ENCODE measurements around the gene MRPL2.

Gene MRPL2

GRCh38 chr6:43092635-43093034 lies 33.4 kb upstream of the MRPL2 start:
- Histone ChIP-seq H3K36me3 (no peaks in the 10 kb centered on the region), H3K27ac (no peak overlapping the region), H3K4me1 (peaks cover 0 to 16% (median 11%) of the 10 kb centered on the region in 4 donors), H3K4me3 (no peak overlapping the region), H3K27me3 (no peaks in the 10 kb centered on the region), H3K9me3 (no peaks in the 10 kb centered on the region)
- no peak for DNase-seq
- intact Hi-C loops (cut with DNase I; ENCODE audit: low total_unique reads), result no loop called here
- TF ChIP-seq, protein P1, sequence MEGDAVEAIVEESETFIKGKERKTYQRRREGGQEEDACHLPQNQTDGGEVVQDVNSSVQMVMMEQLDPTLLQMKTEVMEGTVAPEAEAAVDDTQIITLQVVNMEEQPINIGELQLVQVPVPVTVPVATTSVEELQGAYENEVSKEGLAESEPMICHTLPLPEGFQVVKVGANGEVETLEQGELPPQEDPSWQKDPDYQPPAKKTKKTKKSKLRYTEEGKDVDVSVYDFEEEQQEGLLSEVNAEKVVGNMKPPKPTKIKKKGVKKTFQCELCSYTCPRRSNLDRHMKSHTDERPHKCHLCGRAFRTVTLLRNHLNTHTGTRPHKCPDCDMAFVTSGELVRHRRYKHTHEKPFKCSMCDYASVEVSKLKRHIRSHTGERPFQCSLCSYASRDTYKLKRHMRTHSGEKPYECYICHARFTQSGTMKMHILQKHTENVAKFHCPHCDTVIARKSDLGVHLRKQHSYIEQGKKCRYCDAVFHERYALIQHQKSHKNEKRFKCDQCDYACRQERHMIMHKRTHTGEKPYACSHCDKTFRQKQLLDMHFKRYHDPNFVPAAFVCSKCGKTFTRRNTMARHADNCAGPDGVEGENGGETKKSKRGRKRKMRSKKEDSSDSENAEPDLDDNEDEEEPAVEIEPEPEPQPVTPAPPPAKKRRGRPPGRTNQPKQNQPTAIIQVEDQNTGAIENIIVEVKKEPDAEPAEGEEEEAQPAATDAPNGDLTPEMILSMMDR (IDR thresholded peaks at IDR 0.05), result no peak

DNA sequence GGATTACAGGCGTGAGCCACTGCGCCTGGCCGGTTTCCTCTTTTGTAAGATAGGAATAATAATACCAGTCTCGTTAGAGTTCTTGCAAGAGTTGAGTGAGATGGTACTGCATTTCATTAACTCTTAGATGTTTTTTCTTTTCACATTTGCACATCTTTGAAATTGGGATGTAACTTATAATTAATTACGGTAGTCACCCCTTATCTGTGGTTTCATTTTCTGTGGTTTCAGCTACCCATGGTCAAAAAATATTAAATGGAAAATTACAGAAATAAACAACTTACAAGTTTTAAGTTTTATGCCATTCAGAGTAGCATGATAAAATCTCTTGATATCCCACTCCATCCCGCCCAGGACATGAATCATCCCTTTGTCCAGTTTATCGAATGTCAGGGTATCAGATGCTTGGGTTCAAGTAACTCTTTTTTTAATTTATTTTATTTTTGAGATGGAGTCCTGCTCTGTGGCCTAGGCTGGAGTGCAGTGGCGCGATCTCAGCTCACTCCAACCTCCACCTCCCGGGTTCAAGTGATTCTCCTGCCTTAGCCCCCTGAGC lies 32.3 kb upstream of the MRPL2 start:
- Histone ChIP-seq H3K27me3 (no peaks in the 10 kb centered on the region), H3K4me1 (peaks cover 0 to 7% (median 2%) of the 10 kb centered on the region in 4 donors), H3K36me3 (no peaks in the 10 kb centered on the region), H3K4me3 (no peak overlapping the region), H3K27ac (no peak overlapping the region), H3K9me3 (no peaks in the 10 kb centered on the region)
- intact Hi-C loops (cut with DNase I; ENCODE audit: low total_unique reads), result no loop called here
- no peak for DNase-seq
- TF ChIP-seq, protein P1 (IDR thresholded peaks at IDR 0.05), result no peak

DNA sequence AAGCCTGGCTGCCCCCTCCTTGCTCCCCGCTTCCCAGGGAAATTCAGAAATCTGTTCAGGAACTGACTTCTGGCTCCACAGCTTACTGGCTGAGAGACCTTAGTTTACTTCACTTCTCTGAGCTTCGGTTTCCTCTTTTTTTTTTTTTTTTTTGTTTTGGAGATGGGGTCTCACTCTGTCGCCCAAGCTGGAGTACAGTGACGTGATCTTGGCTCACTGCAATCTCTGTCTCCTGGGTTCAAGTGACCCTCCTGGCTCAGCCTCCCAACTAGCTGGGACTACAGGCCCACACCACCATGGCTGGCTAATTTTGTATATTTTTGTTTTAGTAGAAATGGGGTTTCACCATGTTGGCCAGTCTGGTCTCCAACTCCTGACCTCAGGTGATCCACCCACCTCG lies 31.8 kb upstream of the MRPL2 start:
- Histone ChIP-seq H3K36me3 (no peaks in the 10 kb centered on the region), H3K9me3 (no peaks in the 10 kb centered on the region), H3K27me3 (no peaks in the 10 kb centered on the region), H3K4me1 (peaks cover 0 to 2% (median 0%) of the 10 kb centered on the region in 4 donors), H3K27ac (no peak overlapping the region), H3K4me3 (no peak overlapping the region)
- intact Hi-C loops (cut with DNase I; ENCODE audit: low total_unique reads), result no loop called here
- no peak for DNase-seq
- TF ChIP-seq, protein P1 (IDR thresholded peaks at IDR 0.05), result no peak

DNA sequence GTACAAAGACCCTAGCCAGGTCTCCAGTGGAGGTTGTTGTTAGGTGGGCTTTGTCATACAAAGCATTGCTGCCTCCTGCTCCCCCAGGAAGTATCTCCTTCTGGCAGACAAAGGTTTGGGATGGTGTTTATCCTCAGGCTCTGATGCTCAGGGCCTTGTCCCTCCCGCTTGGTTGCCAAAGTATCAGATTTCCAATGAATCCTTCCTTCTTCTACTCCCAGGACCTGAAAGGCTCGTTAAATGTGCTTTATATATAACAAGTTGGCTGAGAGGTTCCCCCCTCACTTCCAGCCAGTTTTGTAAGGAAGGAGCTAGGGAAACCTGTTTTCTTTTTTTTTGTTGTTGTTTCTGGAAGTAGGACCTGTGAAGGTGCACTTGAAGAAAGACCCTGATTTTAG lies 31.3 kb upstream of the MRPL2 start:
- Histone ChIP-seq H3K27me3 (no peaks in the 10 kb centered on the region), H3K36me3 (no peaks in the 10 kb centered on the region), H3K4me1 (no peaks in the 10 kb centered on the region), H3K27ac (no peak overlapping the region), H3K9me3 (no peaks in the 10 kb centered on the region), H3K4me3 (no peak overlapping the region)
- intact Hi-C loops (cut with DNase I; ENCODE audit: low total_unique reads), result no loop called here
- TF ChIP-seq, protein P1 (IDR thresholded peaks at IDR 0.05), result no peak
- no peak for DNase-seq

- Histone ChIP-seq H3K27ac (no peak overlapping the region), H3K9me3 (no peaks in the 10 kb centered on the region), H3K4me1 (no peaks in the 10 kb centered on the region), H3K4me3 (no peak overlapping the region), H3K27me3 (no peaks in the 10 kb centered on the region), H3K36me3 (no peaks in the 10 kb centered on the region)
- TF ChIP-seq, protein P1 (IDR thresholded peaks at IDR 0.05), result no peak
- intact Hi-C loops (cut with DNase I; ENCODE audit: low total_unique reads), result no loop called here
- DNase-seq, result no peak
Observed at GRCh38 chr6:43089874-43090558, 30.8 kb upstream of the MRPL2 start.
